Esophagus muscularis mucosa (tissue), 4 donors: Measurements from ENCODE around the gene NAA25.

Source experiments
- EP300 ChIP-seq: sonication (generic); formaldehyde crosslinking; IDR thresholded peaks from one replicate; pipeline ENCODE4 v1.6.1; 2017; ENCODE audit warnings: antibody characterized with exemption
- POLR2AphosphoS5 ChIP-seq, 2 donors: sonication (generic); formaldehyde crosslinking; IDR thresholded peaks; one replicate each; pipeline ENCODE4 v1.6.1; 2017; ENCODE audit warnings: antibody characterized with exemption in 2 of 2
- TF ChIP-seq, protein P1 (sequence below), 3 experiments: fragments of 200-600 bp in 2 of 3; fragments of 450-650 bp in 1 of 3; sonication (generic) in 2 of 3; IDR thresholded peaks; one replicate each; pipeline ENCODE4 v1.5.1; 2017 to 2019; ENCODE audit warnings: antibody characterized with exemption in 3 of 3, mild to moderate bottlenecking in 2 of 3, moderate library complexity in 1 of 3

DNA sequence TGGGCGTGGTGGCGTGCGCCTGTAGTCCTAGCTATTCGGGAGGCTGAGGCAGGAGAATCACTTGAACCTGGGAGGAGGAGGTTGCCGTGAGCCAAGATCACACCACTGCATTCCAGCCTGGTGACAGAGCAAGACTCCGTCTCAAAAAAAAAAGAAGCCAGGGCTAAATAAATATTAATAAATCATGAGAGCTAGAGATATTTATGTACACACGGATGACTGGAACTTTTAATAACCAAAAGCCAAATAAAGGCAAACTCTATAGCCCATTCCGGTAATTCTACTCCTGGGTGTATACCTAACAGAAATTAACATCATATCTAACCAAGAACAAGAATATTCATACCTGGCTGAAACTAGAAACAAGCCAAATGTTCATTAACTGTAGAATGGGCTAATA lies 9.1 kb upstream of the NAA25 start:
- TF ChIP-seq POLR2AphosphoS5 (IDR thresholded peaks at IDR 0.05) (no peak), EP300 (no peak)
- TF ChIP-seq, protein P1, sequence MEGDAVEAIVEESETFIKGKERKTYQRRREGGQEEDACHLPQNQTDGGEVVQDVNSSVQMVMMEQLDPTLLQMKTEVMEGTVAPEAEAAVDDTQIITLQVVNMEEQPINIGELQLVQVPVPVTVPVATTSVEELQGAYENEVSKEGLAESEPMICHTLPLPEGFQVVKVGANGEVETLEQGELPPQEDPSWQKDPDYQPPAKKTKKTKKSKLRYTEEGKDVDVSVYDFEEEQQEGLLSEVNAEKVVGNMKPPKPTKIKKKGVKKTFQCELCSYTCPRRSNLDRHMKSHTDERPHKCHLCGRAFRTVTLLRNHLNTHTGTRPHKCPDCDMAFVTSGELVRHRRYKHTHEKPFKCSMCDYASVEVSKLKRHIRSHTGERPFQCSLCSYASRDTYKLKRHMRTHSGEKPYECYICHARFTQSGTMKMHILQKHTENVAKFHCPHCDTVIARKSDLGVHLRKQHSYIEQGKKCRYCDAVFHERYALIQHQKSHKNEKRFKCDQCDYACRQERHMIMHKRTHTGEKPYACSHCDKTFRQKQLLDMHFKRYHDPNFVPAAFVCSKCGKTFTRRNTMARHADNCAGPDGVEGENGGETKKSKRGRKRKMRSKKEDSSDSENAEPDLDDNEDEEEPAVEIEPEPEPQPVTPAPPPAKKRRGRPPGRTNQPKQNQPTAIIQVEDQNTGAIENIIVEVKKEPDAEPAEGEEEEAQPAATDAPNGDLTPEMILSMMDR (IDR thresholded peaks at IDR 0.05), result no peak
